RCC 7860 (cell line): ENCODE measurements around the gene LIPG.
A peak's percentile ranks its signal among the peaks of the same experiment; 100 is the strongest.

Experiments used
- DNase-seq: peaks from one replicate; pipeline ENCODE4 v3.0.0-alpha.2; 2015; ENCODE audit warnings: low spot score
- FAIRE-seq: peaks from 2 replicates; lab custom pipeline; 2012; peaks lifted over from hg19 to GRCh38; lab: Jason Lieb, UNC

LIPG gene

DNA sequence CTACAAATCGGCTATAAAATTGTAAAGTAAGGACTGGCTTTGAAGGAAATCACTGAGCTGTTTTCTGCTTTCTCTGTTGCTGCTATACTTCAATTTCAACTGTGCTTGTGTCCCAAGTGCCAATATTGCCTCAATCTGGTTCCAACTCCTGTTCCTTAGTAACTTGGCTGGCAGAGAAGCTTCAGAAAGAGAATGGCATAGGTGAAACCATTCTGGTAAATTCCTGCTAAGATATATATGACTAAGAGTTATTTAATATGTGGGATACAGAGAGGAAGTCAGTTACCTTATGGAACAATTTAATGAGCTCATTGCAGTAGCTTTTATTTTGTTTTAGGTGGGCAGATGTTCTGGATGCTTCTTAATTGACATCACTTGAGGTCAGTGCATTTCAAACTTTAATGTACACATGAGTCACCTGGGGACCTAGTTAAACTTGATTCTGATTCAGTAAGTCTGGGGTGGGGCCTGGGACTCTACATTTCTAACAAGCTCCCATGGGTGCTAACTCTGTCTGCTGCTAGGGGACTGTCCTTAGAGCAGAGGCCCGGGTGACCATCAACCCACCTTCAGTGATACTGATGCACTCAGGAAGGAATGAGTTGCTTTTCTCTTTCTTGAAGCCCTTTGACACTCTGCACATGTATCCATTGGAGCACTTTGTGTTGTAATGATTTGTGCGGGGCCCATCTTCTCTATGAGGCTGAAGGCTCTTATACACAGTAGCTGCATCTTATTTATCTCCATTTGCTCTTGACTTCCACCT, 47.6 kb downstream of the LIPG start:
- DNase-seq = peak; percentile 98

GRCh38 chr18:49610022-49610445, 48.2 kb downstream of the LIPG start:
- DNase-seq (peak; percentile 62), FAIRE-seq (no peak)

More for the DNA sequence above, 47.6 kb downstream of the LIPG start:
- peak; percentile 78 for FAIRE-seq

DNA sequence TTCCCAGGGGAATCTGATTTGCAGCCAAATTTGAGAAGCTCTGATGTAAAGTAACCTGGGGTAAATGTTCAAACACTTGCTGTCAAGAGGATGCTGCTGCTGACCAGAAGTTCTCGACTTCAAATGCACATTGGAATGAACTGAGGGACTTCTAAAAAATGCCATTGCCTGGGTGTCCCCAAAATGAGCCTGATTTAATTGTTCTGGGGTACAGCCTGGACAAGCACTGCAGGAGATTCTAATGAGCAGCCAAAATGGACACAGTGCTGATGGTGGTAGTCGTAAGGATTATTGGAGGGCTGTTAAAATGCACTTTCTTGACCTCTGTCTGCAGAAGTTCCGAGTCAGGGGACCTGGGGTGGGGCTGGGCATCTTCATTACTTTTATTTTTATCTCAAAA, 49.5 kb downstream of the LIPG start:
- FAIRE-seq = no peak

GRCh38 chr18:49612515-49613033, 50.7 kb downstream of the LIPG start:
- FAIRE-seq = no peak
- peak; percentile 27 for DNase-seq

More for the DNA sequence above, 49.5 kb downstream of the LIPG start:
- no peak for DNase-seq

- DNase-seq (peak; percentile 76), FAIRE-seq (no peak)
Observed at GRCh38 chr18:49613141-49613640, 51.3 kb downstream of the LIPG start.

GRCh38 chr18:49613641-49614151, 51.8 kb downstream of the LIPG start:
- FAIRE-seq (no peak), DNase-seq (peak; percentile 18)

DNA sequence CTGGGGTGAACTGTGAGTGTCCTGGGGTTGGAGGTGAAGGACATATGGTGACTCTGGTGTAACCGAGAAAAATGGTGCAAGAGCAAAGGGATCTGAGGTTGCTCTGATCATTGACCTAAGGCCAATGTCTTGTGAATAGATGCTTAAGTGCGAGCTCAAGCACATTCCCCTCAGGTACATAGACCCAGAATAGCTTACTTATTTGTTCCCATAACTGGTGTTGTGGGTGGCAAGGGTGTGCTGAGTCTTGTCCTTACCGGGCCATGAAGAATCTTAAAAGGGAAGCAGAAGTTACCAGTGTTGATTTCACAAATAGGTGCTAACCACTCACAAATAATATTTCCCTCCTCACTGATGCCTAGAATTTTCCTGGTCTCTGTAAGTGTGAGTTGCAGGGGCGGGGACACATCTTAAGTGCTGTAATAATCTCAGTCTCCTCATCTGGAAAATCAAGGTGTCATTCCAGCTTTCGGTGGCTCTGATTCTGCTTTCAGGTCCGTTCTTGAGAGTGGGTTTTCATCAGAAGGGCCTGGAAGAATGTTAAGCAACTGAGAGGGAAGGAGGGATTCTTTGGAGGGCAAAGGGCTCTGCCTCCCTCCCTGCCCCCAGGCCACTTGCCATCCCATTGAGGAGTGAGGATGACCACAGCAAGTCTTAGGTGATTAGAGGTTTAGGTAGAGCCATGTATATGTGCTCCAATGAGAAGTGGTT, 54.9 kb downstream of the LIPG start:
- FAIRE-seq (no peak), DNase-seq (no peak)

DNA sequence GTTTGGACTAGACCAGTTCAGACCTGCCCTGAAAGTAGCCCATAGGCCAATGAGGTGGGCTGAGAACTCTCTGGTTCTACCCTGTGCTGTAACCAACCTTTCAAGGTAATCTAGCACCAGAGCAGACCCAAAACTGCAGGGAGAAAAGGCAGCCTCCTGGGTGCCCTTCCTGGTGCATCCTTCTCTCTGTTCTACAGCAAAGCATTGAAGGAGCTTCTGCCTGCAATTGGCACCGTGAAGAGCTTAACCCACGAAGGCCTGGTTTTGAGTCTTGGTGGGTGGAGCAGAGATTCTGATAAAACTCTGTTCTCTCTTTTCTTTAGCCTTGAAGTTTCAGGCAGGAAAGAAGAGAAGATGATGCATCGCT, 55.5 kb downstream of the LIPG start:
- FAIRE-seq (no peak), DNase-seq (no peak)

DNA sequence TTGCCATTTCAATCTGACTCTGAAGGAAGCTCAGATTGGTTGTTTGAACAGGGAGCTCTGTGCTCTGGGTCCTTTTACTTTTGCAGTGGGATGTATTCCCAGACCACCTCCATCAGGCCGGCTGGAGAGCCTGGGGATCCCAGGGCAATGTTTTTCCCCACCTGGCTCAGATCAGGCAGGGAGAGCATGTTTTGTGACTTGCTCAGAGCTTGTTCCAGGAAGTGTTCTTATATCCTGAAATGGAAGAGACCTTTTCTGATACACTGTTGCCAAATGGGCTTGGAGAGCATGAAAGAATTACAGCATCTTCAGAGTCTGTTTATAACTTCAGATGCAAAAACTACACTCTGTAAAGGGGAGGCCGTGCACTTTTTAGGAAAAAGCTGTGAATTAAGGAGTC, 56.0 kb downstream of the LIPG start:
- DNase-seq = no peak
- no peak for FAIRE-seq

- no peak for FAIRE-seq
- no peak for DNase-seq
Observed at GRCh38 chr18:49618742-49619681, 57.2 kb downstream of the LIPG start.

DNA sequence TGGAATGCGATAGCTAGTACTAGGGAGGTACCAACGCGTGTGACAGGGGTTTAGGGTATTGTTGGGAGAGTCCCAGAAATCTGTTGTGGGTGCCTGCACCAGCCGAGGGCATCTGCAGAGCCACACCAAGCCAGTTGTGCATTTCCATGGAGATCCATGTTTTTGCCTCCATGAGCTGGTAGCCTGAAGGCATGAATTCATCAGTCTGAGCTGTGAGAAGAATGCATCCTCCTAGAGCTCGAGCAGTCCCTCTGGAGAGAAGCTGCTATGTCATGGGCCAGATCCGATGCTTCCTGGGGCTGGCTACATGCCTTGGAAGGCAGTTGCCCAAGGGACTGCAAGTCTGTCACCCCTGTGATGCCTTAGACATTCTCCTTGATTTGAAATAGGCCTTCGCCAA, 57.9 kb downstream of the LIPG start:
- FAIRE-seq = no peak
- DNase-seq = no peak

GRCh38 chr18:49621301-49621700, 59.4 kb downstream of the LIPG start:
- DNase-seq = no peak
- no peak for FAIRE-seq

DNA sequence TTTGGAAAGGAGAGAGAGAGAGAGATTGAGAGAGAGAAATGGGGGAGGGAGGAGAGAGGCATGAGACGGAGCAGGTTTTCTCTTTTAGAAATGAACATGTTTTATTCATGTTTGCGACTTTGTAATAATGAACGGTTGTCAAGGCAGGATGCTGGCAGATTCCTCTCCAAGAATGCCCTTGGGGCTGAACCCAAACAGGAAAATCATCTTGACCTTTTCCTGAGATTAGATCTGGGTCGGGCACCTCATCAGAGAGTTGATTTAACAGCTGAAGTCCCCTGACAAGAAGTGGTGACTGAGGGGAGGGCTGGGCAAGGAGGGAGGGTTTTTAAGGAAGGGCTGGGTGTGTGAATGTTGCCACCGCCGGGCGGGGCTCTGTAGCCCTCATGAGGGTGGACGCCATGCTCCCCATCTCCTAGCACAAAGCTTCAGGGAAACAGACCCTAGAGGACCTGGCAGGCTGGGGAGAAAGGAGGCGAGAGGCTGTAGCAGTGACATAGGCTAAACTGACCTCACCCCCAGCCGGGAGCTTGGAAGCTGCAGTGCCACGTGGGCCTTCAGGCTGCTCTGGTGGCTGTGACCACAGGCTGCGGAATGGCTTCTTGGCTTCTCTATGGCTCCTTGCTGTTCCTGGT, 60.0 kb downstream of the LIPG start:
- DNase-seq (no peak), FAIRE-seq (no peak)

GRCh38 chr18:49623571-49623970, 61.7 kb downstream of the LIPG start:
- FAIRE-seq (no peak), DNase-seq (no peak)

- FAIRE-seq = no peak
- DNase-seq = peak; percentile 13
Observed at GRCh38 chr18:49625021-49625691, 63.3 kb downstream of the LIPG start.

GRCh38 chr18:49626842-49627467, 65.1 kb downstream of the LIPG start:
- no peak for FAIRE-seq

GRCh38 chr18:49628119-49628518, 66.3 kb downstream of the LIPG start:
- peak; percentile 78 for DNase-seq
- FAIRE-seq = no peak

More at GRCh38 chr18:49626842-49627467, 65.1 kb downstream of the LIPG start:
- no peak for DNase-seq

- FAIRE-seq (no peak), DNase-seq (no peak)
Observed at GRCh38 chr18:49628881-49629795, 67.3 kb downstream of the LIPG start.
